Measurements from ENCODE around the gene TMEM259.
"Not testable (repeated sequence)": the region's sequence is repeated elsewhere in the genome, so short reads cannot be mapped to it uniquely, and the experiment has no call there.

TMEM259 gene

GRCh38 chr19:1039646-1040475 is 18.9 kb upstream of the TMEM259 start, which contains the start of gene ABCA7:
ABCA7 (plus strand) TSS chr19:1040107; CDS start chr19:1041362, 1,255 bp downstream.
- peak; percentile 100 for DNase-seq (ENCODE audit: low spot score)

- no peak for DNase-seq (ENCODE audit: low spot score)
Measured at GRCh38 chr19:1038978-1039645, 18.2 kb upstream of the TMEM259 start.

DNA sequence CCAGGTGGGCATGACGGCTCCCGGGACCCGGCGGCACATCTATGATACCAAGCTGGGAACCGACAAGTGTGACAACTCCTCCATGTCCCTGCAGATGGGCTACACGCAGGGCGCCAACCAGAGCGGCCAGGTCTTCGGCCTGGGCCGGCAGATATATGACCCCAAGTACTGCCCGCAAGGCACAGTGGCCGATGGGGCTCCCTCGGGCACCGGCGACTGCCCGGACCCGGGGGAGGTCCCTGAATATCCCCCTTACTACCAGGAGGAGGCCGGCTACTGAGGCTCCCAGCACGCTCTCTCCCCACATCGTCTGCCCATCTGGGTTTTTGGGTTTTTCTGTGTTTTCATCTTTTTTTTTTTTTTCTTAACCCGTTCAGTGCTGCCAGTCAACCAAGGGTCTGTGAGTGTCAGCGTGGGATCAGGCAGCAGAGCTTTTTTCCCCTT is 16.7 kb upstream of the TMEM259 start:
- DNase-seq (ENCODE audit: low spot score): no peak

- no peak for DNase-seq (ENCODE audit: low spot score)
Measured at GRCh38 chr19:1035998-1036621, 15.2 kb upstream of the TMEM259 start.

GRCh38 chr19:1032264-1032867 is 11.4 kb upstream of the TMEM259 start:
- DNase-seq (ENCODE audit: low spot score): no peak

DNA sequence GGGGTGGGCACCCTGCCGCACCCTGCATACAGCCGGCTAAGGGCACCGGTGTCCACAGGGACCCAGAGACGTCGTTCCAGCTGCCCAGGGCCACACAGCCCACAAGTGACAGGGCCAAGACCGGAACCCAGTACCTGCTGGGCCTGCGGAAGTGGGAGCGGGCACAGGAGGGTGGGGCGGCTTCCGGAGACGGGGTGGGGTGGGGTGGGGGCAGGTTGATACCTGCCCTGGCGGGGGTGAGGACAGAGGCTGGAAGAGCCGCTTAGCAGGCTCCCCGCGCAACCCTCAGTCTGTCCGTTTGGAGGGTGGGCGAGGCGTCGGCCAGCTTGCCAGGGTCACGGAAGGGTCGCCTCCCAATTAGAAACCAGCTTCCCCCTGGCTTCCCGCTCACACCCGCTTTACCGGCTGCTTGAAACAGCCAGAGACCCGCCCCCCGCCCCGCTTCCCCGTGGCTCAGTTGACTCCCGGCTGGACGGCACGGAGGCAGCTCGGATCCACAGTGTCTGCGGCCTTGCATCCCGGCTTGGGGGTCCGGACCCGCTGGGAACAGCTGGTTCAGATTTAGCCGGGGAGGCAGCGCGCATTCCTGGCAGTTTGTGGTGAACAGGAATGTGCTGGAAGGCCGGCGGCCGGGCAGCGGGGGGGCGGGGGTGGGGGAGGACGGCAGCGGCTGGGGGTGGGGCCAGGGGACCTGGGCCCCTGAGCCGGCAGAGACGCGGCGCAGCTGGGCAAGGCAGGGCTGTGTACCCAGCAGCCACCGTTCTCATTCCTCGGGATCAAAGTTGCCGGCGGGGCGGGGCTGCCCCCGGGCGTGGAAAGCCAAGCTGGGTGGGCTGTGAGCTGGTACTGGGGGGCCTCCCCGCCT is 7.4 kb upstream of the TMEM259 start:
- peak; percentile 60 for DNase-seq (ENCODE audit: low spot score)

GRCh38 chr19:1027650-1028061 is 6.7 kb upstream of the TMEM259 start:
- no peak for DNase-seq (ENCODE audit: low spot score)

DNA sequence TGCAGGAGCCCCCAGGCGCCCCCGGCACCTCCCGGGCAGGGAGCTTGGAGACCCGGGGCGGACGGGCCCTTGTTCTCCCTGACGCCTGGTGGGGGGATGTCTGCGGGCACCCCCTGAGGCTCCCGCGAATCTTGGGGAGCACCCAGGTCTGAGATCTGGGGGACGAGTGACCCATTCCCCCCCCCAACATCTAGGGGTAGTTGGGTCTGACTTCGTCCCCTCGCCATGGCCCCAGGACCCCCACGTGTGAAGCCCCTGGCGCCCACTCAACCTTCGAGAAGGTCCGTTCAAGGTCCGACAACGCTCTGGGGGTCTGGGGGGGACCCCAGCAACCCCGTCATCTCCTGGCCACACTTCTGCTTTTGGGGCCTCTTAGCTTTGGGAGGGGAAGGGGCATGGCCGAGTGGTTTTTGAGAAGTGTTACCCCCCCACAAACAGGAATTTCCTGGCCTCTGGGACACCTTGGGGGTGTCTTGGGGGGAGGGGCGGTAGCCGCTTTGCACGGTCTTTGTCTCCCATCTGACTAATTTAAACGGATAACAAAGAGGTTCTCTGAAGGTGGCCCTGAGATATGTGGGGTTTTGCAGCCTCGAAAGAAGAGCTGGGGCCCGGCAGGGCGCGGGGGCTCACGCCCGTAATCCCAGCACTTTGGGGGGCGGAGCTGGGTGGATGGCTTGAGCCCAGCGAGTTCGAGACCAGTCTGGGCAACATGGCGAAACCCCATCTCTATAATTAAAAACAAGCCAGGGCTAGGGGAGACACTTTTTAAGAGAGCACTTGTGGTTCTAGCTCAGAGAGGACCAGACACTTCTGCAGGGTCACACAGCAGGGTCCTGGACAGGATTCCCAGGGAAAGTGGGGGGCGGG is 6.1 kb upstream of the TMEM259 start:
- no peak for DNase-seq (ENCODE audit: low spot score)

GRCh38 chr19:1025960-1026782 is 5.2 kb upstream of the TMEM259 start, which contains the start of gene CNN2:
CNN2 (plus strand) TSS chr19:1026608; CDS start chr19:1026662, 54 bp downstream.
- DNase-seq (ENCODE audit: low spot score): peak; percentile 54

GRCh38 chr19:1025080-1025479 is 4.2 kb upstream of the TMEM259 start:
- DNase-seq (ENCODE audit: low spot score): not testable (repeated sequence)

- not testable (repeated sequence) for DNase-seq (ENCODE audit: low spot score)
Measured at GRCh38 chr19:1023883-1024188, 2.9 kb upstream of the TMEM259 start.

DNA sequence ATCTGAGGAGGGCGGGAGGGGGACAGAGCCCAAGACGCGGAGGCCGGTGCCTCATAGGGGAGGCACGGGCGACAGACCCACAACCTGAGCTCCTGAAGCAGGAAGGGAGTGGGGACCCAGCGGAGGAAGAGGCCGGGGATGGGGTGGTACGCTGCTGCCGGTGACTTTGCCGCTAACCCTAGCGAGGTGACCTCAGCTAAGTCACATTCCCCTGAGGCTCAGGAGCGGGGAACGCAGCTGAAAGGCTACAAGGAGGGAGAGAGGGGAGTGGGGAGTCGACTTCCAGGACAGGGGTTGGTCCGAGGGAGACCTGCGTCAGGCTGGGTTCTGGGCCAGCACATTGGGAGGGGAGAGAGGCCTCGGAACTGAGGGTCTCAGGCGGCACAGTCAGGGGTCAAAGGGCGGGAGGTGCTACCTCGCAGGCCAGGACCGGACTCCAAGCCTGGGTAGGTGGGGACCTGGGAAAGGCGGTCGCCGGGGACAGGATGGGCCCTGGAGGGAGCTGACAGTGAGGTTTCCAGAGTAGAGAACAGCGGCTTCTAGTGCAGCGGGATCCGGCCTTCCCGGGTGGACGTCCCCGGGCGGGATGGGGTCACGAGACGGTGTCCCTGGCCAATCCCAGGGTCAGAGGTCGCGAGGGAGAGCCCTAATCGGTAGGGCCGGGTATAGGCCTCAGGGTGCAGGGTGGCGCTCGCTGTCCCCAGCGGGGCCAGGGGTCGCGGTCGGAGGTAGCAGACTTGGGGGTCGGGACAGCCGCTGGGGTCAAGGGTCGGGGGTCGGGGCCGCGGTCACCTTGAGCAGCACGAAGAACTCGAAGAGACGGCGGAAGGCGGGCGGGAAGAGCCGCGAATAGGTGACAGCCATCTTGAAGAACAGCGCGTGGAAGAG is 699 bp downstream of the TMEM259 start:
- no peak for DNase-seq (ENCODE audit: low spot score)

DNA sequence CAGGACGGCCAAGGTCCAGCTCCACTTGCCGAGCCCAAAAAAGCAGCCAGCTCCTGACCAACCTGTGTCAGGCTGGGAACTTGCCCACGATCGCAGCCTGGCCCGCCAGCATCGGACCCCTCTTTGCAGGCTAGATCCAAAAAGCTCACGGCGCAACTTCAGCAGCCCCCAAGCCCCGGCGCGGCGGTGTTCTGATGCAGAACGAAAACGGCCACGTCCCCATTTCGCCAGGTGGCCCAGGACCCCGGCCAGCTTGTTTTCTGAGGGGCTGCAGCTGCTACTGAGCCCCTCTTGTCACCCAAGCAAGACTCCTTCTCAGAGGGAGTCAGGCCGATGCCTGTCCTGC is 1.3 kb downstream of the TMEM259 start:
- DNase-seq (ENCODE audit: low spot score): no peak

DNA sequence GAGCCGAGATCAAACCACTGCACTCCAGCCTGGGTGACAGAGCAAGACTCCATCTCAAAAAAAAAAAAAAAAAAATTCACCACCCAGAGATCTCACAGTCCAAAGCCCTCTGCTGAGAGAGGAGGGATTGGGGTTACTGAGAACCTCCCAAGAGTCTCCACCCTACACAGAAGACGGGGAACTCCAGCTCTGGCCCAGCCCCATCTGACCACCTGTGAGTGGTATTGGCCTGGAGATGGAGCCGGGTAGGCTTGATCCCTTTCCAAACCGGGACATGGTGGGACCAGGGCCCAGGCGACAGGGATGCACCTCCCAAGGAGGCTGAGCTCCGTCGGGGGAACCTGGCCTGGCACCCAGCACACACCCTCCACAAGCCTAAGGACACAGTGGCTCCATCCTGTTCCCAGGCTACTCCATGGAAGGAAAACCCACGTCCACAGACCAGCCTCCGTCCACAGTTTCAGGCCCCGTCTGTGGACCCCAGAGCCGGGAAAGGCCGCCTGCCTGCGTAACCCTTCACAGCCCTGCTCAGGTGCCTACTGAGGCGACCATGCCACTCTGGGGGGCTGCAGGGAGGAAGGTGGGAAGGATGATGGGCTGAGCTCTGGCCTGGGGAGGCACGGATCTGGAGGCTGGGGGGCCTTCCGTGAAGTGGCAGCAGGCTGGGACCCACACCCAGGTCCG is 1.8 kb downstream of the TMEM259 start:
- no peak for DNase-seq (ENCODE audit: low spot score)

- no peak for DNase-seq (ENCODE audit: low spot score)
Measured at GRCh38 chr19:1018393-1018792, 2.5 kb downstream of the TMEM259 start.

DNA sequence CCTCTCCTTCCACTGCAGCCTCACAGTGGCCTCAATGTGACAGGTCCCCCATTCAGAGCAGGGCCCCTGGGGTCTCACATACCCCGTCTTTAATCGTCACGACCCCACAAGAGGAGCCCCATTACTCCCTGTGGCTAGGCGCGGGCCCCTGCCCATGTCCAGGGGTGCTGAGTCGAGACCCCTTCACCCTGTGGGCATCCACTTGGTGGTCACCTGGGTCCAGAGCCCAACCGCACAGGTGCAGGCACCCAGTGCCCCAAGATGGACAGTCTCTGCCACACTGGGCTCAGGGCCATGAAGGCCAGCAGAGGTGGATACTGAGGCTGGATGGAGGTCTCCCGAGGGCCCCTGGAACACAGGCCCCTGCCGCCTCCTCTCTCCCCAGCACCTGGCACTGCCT is 3.0 kb downstream of the TMEM259 start:
- no peak for DNase-seq (ENCODE audit: low spot score)

DNA sequence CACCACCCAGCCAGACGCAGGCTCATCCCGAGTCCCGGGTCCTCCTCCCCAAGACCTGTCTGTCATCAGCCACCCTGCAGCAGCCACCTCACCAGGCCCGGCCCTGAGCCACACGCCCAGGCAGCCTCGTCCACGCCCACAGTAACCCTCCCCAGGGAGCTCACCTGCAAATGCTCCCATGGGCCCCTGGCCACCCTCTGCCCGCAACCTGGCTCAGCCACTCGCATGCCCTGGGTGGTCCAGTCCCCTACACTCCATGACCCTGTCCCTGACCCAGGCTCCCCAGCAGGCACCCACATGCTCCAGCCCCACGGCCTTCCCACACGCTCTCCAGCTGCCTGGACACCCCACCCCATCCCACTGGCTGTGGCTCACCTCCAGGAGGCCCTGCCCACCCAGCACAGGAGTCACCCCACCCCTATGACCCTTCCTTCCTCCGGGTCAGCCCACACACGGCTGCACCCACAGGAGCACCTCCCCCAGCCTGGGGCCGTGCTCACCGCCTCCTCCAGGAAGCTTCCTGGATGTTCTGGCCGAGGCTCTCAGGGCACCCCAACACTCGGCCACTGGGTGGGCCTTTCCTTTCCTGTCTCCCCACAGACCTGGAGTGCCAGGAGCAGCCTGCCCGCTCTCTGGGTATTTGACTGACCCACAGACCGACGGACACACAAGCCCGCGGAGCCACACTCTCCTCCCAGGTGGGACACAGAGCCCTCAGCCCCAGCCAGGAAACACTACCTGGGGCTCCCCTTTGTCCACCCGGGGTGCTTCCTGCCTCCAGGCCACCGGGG is 3.6 kb downstream of the TMEM259 start:
- no peak for DNase-seq (ENCODE audit: low spot score)

Data from CD4-positive, alpha-beta T cell treated with Interleukin-15 for 4 hours (primary cell).